ENCODE measurements around the gene ARHGEF25.

DNA sequence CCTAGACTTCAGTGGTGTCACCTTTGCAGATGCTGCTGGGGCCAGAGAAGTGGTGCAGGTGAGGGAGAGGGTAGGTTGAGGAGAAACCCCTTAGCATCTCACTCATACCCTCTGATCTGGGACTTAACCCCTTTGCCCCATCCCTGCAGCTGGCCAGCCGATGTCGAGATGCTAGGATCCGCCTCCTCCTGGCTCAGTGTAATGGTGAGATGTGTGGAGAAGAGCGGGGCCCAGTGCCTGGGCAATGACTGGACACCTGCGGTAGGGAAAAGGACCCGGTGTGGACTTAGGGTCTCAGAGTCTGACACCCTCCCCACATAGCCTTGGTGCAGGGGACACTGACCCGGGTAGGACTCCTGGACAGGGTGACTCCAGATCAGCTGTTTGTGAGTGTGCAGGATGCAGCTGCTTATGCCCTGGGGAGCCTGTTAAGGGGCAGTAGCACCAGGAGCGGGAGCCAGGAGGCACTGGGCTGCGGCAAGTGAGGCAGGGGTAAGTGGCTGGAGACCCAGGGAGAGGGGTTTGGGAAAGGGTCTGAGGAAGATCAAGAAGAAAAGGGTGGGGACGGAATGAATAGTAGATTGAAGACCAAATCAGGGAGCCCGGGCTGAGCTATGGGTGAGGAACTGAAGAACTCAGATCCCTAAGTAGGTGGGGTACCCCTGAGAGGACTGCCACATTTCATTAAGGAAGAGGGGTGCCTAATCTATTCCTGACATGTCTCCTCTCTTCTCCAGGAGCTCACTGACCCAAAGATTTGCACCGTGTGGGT lies 14.2 kb downstream of the ARHGEF25 start:
- TF ChIP-seq, protein P1, sequence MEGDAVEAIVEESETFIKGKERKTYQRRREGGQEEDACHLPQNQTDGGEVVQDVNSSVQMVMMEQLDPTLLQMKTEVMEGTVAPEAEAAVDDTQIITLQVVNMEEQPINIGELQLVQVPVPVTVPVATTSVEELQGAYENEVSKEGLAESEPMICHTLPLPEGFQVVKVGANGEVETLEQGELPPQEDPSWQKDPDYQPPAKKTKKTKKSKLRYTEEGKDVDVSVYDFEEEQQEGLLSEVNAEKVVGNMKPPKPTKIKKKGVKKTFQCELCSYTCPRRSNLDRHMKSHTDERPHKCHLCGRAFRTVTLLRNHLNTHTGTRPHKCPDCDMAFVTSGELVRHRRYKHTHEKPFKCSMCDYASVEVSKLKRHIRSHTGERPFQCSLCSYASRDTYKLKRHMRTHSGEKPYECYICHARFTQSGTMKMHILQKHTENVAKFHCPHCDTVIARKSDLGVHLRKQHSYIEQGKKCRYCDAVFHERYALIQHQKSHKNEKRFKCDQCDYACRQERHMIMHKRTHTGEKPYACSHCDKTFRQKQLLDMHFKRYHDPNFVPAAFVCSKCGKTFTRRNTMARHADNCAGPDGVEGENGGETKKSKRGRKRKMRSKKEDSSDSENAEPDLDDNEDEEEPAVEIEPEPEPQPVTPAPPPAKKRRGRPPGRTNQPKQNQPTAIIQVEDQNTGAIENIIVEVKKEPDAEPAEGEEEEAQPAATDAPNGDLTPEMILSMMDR (IDR thresholded peaks at IDR 0.05 in 4 of 5, conservative IDR thresholded peaks at IDR 0.05 in 1 of 5), result no peak
- TF ChIP-seq POLR2A (IDR thresholded peaks at IDR 0.05), result no peak
